ENCODE measurements around the gene RPL23. TPM values are rescaled to one million over a fixed set of nuclear protein-coding genes. Genes with fewer than 3 reads are reported as not detected.

Gene RPL23
- 1,910 and 2,508 TPM in 2 replicates for total RNA-seq

DNA sequence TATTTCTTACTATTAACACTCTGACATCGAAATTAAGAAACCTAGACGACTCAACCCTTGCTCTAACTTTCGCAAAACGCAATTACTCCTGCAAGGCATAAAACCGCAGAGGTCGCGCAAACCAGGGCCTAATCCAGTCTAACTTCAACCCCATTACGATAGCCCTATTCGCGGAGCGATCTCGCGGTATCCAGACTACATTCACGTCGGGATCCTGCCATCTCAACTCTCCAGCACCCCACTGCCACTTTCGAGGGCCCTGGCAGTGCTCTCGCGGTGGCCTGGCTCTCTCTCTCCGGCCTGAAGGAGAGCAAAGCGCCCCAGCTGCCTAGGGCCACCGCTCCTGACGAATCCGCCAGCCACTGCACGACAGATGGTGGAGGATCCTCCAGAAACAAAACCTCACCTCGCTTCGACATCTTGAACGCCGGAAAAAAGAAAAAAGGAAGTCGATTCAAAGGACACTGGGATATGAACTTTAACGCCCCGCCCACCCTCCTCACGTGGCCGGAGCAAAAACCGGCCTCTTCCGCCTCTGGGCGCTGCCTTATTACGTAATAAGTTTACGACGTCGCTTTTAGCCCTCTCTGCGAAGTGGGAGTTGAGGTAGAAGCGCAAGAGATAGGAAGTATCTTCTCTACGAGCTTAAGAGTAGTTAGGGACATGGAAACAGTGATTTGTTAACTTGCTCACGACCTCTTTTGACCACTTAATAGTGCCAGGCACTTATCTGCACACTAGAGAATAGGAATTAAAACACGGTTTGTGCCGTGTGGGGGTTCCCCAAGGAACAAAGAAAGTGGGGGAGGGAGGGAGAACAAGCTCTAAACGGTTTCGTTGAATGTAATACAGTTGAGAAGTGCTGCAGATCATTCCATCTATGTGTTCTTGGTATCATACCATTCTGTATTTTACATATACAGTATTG, at the start of gene RPL23:
Gene RPL23, minus strand, starts transcription at position 430 of the 928 bp plus-strand sequence. Its CDS starts 11 bp downstream, at position 419.

GRCh38 chr17:38869526-38870258, 16.2 kb upstream of the RPL23 start, which contains the start of gene LASP1:
Gene LASP1, plus strand, starts transcription at chr17:38870058. Its CDS starts 132 bp downstream, at chr17:38870190.

DNA sequence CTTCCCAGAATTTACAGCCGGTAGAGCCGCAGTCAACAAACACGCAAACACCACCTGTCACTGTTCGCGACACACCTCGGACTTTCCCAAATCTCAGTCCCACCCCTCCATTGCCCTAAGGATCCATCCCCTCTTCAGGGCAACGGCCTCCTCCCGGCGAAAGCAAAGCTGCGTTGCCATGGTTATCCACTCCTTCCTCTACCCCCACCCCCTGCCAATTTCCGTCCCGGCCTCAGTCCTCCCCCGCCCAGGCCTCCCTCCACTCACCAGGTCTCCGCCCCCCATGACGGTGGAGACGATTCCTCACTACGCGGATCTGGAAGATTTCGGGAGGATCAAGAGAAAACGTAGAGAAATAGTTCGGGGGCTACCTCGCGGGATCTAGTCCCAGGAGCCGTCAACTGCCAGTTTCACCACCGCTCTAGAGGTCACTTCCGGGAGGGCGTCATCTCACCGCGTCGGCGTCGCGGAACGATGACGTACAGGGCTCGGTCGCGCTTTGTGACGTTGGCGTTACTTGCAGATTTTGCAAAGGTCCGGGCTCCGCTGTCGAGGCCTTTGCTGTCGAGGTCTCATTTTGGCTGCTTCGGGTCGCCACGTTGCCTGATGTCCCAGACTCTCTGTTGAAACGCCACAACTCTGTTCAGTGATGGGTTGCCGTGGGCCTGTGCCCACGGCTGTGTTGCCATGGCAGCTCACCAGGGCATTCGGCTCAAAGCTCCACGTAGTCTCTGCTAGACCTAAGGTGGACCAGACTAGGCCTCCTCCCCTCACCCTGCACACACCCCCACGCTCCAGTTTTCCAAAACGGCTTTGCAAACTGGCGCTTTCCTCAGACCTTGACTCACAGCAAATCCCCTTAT, 28.4 kb downstream of the RPL23 start, which contains the start of gene CWC25:
Gene CWC25, minus strand, starts transcription at position 423 of the 863 bp plus-strand sequence. Its CDS starts 138 bp downstream, at position 285.

GRCh38 chr17:38799501-38800236, 53.9 kb downstream of the RPL23 start, which contains the start of gene PIP4K2B:
Gene PIP4K2B, minus strand, starts transcription at chr17:38799556. Its CDS starts 132 bp downstream, at chr17:38799424.

Other genes starting within 250 kb of the RPL23 start
- under 0.01 TPM in 1 of 2 replicates, not detected in the other for gene SRCIN1, start 247.8 kb downstream of the RPL23 start, total RNA-seq
- gene EPOP, start 178.8 kb downstream of the RPL23 start, total RNA-seq: 4.4 and 6.7 TPM in 2 replicates
- 17.0 and 28.3 TPM in 2 replicates for gene MLLT6, start 148.4 kb downstream of the RPL23 start, total RNA-seq
- 8.0 and 12.4 TPM in 2 replicates for gene CISD3, start 123.4 kb downstream of the RPL23 start, total RNA-seq
- 4.8 and 8.5 TPM in 2 replicates for gene PCGF2, start 105.4 kb downstream of the RPL23 start, total RNA-seq
- 116 and 187 TPM in 2 replicates for gene PSMB3, start 101.0 kb downstream of the RPL23 start, total RNA-seq
- 45.4 and 54.4 TPM in 2 replicates for gene PIP4K2B, start 54.2 kb downstream of the RPL23 start, total RNA-seq
- 8.5 and 10.5 TPM in 2 replicates for gene CWC25, start 28.4 kb downstream of the RPL23 start, total RNA-seq
- gene LASP1, start 16.3 kb upstream of the RPL23 start, total RNA-seq: 255 and 440 TPM in 2 replicates
- gene FBXO47, start 113.7 kb upstream of the RPL23 start, total RNA-seq: not detected in 2 replicates

All from pericardium fibroblast (primary cell).